Left renal pelvis (tissue), 4 donors: ENCODE results near the gene ATRN. TPM values are rescaled to one million over a fixed set of nuclear protein-coding genes. Genes with fewer than 3 reads are reported as not detected.
"Not testable (repeated sequence)": the region's sequence is repeated elsewhere in the genome, so short reads cannot be mapped to it uniquely, and the experiment has no call there.

Source experiments
- DNase-seq, 4 donors: peaks; one replicate each; pipeline ENCODE4 v3.0.0-alpha.2; 2013; ENCODE audit warnings: low read depth in 4 of 4, low spot score in 3 of 4
- polyA plus RNA-seq, 4 donors: library from polyadenylated mRNA; unstranded; fragments of 120-200 nt; gene quantifications; one replicate each; pipeline ENCODE4 v1.2.1, GENCODE V29; 2013; ENCODE audit not compliant: insufficient read length in 4 of 4

The ATRN gene
- polyA plus RNA-seq, 4 donors, result 41.0 to 57.3 (median 47.5) TPM

GRCh38 chr20:3512239-3512638 lies 41.4 kb downstream of the ATRN start:
- not testable (repeated sequence) for DNase-seq

GRCh38 chr20:3514012-3514642 lies 43.3 kb downstream of the ATRN start:
- DNase-seq, result no peak

- no peak for DNase-seq
Measured at GRCh38 chr20:3515379-3516170, 44.8 kb downstream of the ATRN start.

- no peak for DNase-seq
Measured at GRCh38 chr20:3521852-3522740, 51.3 kb downstream of the ATRN start.

- not testable (repeated sequence) for DNase-seq
Measured at GRCh38 chr20:3524696-3525095, 53.9 kb downstream of the ATRN start.

- DNase-seq, result no peak
Measured at GRCh38 chr20:3532089-3532615, 61.3 kb downstream of the ATRN start.

GRCh38 chr20:3537733-3538132 lies 66.9 kb downstream of the ATRN start:
- DNase-seq, result not testable (repeated sequence)

GRCh38 chr20:3539311-3540107 lies 68.7 kb downstream of the ATRN start:
- DNase-seq, result no peak

- DNase-seq, result no peak
Measured at GRCh38 chr20:3541887-3542721, 71.3 kb downstream of the ATRN start.

- DNase-seq, result no peak
Measured at GRCh38 chr20:3543901-3544507, 73.2 kb downstream of the ATRN start.

GRCh38 chr20:3545401-3545925 lies 74.6 kb downstream of the ATRN start:
- DNase-seq, result no peak

GRCh38 chr20:3547906-3548305 lies 77.1 kb downstream of the ATRN start:
- no peak for DNase-seq

- DNase-seq, result no peak
Measured at GRCh38 chr20:3550837-3551236, 80.0 kb downstream of the ATRN start.

- DNase-seq, result no peak
Measured at GRCh38 chr20:3551681-3552434, 81.0 kb downstream of the ATRN start.

- no peak for DNase-seq
Measured at GRCh38 chr20:3553663-3554062, 82.8 kb downstream of the ATRN start.

- no peak for DNase-seq
Measured at GRCh38 chr20:3557237-3557785, 86.5 kb downstream of the ATRN start.

- no peak for DNase-seq
Measured at GRCh38 chr20:3559231-3559630, 88.4 kb downstream of the ATRN start.

- DNase-seq, result no peak
Measured at GRCh38 chr20:3559637-3560036, 88.8 kb downstream of the ATRN start.
